Fibroblast of the aortic adventitia (primary cell): ENCODE results near the gene TMEM39B. TPM values are rescaled to one million over a fixed set of nuclear protein-coding genes. Genes with fewer than 3 reads are reported as not detected.
"Not testable (repeated sequence)": the region's sequence is repeated elsewhere in the genome, so short reads cannot be mapped to it uniquely, and the experiment has no call there.

ENCODE experiments used
- DNase-seq: peaks from one replicate; pipeline ENCODE4 v3.0.0-alpha.2; 2010; ENCODE audit warnings: low read depth
- H3K4me3 ChIP-seq: 2 replicates; pipeline ENCODE4 v1.5.1; 2011; ENCODE audit warnings: low read depth, mild to moderate bottlenecking, control low read depth, low read length, moderate library complexity
- total RNA-seq: library from RNA; depleted of rRNA; stranded (reverse); fragments of >200 nt; gene quantifications from 2 replicates; pipeline ENCODE4 v1.2.3, GENCODE V29; 2012; ENCODE audit warnings: low replicate concordance
- TF ChIP-seq, protein P1 (sequence below): IDR thresholded peaks from 2 replicates; pipeline ENCODE4 v1.5.1; 2011; ENCODE audit warnings: mild to moderate bottlenecking, low read length, control low read depth, inconsistent platforms; ENCODE audit not compliant: insufficient read depth

The TMEM39B gene
- total RNA-seq, 1 donor, result 9.0 TPM

DNA sequence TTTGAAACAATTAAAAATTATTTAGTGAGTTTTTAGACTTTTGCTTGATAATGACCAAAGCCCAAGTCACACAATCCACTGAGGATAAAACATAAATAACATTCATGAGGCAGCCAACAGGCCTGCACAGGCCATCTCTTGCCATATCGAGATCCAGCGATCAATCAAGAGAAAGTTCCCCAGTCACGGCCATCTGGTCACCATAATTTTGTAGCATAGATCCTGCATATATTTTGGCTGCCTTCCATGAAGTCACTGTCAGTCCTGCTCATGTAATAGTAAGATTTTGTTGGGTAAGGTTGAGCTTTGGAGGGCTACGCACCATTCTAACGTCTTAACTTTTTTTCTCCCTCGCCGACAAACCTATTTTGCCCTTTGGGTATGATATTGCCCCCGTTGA lies 52.6 kb downstream of the TMEM39B start:
- no peak for DNase-seq
- TF ChIP-seq, protein P1, sequence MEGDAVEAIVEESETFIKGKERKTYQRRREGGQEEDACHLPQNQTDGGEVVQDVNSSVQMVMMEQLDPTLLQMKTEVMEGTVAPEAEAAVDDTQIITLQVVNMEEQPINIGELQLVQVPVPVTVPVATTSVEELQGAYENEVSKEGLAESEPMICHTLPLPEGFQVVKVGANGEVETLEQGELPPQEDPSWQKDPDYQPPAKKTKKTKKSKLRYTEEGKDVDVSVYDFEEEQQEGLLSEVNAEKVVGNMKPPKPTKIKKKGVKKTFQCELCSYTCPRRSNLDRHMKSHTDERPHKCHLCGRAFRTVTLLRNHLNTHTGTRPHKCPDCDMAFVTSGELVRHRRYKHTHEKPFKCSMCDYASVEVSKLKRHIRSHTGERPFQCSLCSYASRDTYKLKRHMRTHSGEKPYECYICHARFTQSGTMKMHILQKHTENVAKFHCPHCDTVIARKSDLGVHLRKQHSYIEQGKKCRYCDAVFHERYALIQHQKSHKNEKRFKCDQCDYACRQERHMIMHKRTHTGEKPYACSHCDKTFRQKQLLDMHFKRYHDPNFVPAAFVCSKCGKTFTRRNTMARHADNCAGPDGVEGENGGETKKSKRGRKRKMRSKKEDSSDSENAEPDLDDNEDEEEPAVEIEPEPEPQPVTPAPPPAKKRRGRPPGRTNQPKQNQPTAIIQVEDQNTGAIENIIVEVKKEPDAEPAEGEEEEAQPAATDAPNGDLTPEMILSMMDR, result no peak
- no peak overlapping the region for H3K4me3 ChIP-seq

DNA sequence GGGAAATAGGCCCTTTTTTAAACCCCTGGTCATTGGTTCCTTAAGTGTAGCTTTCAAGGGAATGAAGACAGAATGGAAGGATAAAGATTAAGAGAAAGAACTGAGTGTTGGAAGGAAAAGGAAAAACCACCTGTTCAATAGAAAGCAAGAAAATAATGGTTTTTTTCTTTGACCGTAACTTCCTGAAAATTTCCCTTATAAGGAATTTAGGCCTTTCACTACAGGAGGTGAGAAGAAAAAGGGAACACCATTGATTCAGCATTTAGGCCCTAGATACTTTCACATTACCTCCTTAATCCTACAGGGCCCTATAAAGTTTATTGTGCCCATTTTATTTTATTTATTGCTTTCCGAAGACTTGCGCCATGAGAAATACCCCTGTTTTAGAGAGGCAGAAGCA lies 54.0 kb downstream of the TMEM39B start:
- H3K4me3 ChIP-seq, result no peak overlapping the region
- TF ChIP-seq, protein P1, result no peak
- no peak for DNase-seq

DNA sequence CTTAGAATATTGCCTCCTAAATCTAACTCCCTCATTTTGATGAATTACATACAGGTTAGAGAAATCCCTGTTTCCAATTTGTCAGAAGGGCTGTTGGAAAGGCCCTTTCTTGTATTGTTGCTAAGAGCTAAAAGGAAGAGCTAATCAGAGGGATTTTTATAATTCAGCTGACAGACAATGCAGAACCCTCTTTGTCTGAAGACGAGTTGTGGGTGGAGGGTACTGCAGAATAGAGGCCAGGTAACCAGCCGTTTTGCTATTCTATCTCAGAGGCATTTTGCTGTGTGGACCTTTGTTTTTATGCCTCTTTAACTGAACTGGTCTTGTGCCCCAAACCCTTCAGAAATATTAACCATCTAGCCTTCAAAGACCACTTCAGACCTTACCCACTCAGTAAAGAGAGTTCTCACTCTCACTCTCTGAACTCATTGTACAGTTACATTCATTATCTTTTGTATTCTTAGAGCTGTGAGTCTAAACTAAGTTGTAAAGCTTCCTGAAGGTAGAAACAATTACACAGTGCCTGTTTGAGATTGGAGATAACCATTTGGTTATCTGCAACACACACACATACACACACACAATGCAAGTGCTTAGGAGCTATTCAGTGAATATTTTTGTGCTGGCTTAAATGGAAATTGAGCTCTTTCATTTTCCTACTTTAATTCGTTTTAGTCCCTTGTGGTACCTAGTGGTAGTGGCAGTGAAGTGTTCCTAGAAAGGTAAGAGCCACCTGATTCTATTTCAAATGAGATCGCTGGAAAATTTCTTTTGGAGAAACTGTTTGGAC lies 54.9 kb downstream of the TMEM39B start:
- DNase-seq, result no peak
- TF ChIP-seq, protein P1, result no peak
- H3K4me3 ChIP-seq, result no peak overlapping the region

DNA sequence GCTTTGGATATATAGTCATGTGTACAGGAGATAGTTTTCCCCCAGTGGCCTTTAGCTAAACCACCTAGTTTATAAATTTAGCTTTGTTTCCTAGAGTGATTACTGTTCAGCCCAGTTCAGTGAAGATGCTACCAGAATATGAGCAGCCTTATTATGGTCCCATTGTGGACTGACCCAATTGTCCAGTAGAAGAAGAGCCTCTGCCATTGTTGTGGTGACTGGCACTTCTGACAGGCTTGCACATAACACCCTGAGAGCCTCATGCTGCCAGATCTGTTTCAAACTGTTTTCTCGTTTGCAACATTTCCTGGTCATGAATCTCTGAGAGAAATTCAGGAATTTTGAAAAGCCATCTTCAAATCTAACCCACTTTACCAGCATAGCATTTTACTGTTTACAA lies 55.7 kb downstream of the TMEM39B start:
- TF ChIP-seq, protein P1, result no peak
- no peak for DNase-seq
- H3K4me3 ChIP-seq, result no peak overlapping the region

DNA sequence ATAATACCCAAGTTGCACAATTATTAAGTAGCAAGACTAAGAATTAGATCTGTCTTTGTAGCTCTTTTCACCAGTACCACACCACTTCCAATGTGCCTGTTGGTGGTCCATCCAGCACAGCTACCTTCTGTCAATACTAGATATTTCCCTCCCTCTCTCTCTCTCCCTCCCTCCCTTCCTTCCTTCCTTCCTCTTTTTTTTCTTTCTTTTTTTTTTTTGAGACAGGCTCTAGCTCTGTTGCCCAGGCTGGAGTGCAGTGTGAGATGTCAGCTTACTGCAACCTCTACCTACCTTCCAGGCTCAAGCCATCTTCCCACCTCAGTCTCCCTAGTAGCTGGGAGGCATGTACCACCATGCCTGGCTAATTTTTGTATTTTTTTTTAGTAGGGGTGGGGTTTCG lies 56.2 kb downstream of the TMEM39B start:
- H3K4me3 ChIP-seq, result no peak overlapping the region
- no peak for DNase-seq
- TF ChIP-seq, protein P1, result no peak

DNA sequence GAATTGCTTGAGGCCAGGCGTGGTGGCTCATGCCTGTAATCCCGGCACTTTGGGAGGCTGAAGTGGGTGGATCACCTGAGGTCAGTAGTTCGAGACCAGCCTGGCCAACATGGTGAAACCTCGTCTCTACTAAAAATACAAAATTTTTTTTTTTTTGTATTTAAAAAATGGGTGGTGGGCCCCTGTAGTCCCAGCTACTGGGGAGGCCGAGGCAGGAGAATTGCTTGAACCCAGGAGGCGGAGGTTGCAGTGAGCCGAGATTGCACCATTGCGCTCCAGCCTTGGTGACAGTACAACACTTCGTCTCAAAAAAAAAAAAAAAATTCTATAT lies 61.2 kb downstream of the TMEM39B start:
- not testable (repeated sequence) for DNase-seq, H3K4me3 ChIP-seq

DNA sequence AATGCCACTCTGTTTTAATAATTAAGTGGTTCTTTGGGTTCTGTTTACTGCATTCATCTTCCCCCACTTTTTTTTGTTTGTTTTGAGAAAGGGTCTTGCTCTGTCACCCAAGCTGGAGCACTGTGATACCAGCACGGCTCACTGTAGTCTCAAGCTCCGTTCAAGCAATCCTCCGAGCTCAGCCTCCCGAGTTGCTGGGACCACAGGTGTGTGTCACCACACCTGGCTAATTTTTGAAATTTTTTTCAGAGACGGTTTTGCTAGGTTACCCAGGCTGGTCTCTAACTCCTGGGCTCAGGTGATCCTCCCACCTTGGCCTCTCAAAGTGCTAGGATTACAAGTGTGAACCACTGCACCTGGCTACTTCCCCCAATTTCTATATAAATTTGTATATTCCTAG lies 64.4 kb downstream of the TMEM39B start:
- no peak for DNase-seq
- H3K4me3 ChIP-seq, result no peak overlapping the region
- TF ChIP-seq, protein P1, result no peak
